HuH-7.5 (cell line): ENCODE measurements around the gene PITHD1.
"Not testable (repeated sequence)": the region's sequence is repeated elsewhere in the genome, so short reads cannot be mapped to it uniquely, and the experiment has no call there.

Source experiments
- DNase-seq: peaks from one replicate; pipeline ENCODE4 v3.0.0; 2011; ENCODE audit warnings: low spot score

The PITHD1 gene, protein sequence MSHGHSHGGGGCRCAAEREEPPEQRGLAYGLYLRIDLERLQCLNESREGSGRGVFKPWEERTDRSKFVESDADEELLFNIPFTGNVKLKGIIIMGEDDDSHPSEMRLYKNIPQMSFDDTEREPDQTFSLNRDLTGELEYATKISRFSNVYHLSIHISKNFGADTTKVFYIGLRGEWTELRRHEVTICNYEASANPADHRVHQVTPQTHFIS

DNA sequence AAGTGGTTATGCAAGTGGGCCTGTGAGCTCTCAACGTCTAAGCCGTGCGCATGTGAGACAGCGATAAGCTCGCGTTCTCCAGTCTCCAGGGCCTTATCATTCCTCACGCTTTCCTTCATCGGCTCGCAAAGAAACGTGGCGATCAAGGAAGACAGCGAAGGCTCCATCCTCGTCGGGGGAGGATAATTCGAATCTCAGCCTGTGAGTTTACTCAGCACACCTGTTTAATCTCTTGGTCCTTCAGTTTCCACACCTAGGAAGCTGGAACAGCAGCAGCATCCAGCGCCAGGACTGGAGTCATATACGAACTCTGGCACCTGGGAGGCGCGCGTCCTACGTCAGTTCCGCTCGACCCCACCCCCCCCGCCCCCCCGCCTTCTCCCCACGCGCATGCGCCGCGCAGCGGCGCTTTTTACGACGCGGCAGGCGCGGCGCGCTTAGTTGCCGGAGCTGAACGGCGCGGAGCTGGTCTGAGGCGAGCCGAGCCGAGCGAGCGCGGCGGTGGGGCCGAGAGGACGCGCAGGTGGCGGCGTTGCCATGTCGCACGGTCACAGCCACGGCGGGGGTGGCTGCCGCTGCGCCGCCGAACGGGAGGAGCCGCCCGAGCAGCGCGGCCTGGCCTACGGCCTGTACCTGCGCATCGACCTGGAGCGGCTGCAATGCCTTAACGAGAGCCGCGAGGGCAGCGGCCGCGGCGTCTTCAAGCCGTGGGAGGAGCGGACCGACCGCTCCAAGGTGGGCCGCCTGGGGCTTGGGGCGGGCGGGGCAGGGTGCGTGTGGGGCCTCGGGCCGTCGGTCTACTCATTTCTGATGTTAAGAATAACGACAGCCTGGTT, at the start of gene PITHD1:
TSS of gene PITHD1 (plus strand) at position 440 of the 836 bp plus-strand sequence. CDS start at position 538, 98 bp downstream.
- peak; percentile 85 for DNase-seq

DNA sequence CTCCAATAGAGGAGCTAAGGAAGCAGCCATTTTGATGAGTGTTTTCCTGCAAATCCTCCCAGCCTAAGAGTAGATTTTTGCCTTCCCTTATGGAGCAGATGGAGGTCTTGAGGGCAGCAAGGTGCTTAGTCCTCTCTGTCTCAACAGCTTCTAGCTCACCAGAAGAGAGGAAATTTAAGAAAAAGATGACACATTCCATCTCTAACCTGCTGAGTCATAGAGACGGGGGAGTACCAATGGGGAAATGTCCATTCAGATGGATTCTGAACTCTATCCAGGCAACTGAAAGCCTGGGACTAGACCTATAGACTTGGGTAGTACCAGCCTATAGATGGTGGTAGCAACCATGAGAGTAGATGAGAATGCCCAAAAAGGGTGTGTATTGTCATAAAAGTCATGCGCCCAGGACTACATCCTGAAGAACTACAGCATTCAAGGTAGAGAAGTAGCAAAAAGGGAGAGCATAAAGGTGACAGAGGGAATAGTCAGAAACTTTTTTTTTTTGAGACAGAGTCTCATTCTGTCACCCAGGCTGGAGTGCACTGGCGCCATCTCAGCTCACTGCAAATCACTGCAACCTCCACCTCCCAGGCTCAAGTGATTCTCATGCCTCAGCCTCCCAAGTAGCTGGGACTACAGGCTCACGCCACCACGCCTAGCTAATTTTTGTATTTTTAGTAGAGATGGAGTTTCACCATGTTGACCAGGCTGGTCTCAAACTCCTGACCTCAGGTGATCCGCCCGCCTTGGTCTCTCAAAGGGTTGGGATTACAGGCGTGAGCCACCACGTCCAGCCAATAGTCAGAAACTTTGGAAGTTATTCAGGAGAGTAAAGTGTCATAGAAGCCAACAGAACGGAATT, 45.6 kb upstream of the PITHD1 start:
- no peak for DNase-seq

DNA sequence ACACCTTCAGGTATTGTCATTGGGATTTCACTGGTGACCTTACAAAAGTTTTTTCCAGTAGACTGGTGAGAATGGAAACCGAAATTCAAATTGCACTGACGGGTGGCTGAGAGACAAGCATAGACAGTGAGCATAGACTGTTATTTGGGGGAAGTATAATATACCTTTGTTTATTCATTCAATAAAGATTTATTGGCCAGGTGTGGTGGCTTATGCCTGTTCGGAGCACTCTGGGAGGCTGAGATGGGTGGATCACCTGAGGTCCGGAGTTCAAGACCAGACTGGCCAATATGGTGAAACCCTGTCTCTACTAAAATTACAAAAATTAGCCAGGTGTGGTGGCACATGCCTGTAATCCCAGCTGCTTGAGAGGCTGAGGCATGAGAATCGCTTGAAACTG, 44.9 kb upstream of the PITHD1 start:
- not testable (repeated sequence) for DNase-seq

DNA sequence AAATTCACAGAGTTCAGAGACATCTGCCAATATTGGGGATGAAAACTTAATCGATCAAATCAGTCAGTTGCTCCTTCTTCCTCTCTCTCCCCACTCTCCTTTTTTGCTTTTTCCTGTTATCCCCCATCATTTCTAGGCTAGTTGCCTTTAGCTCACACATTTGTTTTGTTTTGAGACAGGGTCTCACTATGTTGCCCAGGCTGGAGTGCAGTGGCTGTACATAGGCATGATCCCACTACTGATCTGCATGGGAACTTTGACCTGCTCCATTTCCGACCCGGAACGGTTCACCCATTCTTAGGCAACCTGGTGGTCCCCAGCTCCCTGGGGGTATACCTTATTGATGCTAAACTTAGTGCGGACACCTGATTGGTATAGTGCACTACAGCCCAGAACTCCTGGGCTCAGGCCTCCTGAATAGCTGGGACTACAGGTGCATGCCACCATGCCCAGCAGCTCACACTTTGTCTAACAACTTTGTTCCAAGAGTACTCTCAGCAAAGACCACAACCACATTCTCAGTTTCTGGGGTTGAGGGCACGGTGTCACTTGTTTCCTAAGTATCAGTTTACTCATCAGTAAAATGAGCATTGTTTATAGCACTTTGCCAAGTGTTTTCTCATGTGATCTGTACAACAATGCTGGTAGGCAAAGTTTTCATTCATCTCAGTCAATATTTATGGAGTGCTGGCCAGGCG, 41.6 kb upstream of the PITHD1 start:
- no peak for DNase-seq

DNA sequence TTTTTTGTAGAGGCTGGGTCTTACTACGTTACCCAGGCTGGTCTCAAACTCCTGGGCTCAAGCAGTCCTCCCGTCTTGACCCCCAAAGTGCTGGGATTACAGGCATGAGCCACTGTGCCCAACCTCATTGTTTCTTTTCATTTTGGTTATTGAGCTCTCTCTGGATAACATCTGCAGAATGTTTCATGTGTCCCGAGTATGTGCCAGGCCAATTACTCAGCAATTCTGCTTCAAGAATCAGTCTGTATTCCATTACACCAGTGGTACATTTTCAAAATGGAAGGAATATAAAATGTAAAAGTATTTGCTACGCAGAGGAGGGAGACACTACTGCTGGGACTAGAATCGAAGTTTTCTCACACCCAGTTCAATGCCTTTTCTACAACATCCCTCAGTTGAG, 36.6 kb upstream of the PITHD1 start:
- DNase-seq: no peak

DNA sequence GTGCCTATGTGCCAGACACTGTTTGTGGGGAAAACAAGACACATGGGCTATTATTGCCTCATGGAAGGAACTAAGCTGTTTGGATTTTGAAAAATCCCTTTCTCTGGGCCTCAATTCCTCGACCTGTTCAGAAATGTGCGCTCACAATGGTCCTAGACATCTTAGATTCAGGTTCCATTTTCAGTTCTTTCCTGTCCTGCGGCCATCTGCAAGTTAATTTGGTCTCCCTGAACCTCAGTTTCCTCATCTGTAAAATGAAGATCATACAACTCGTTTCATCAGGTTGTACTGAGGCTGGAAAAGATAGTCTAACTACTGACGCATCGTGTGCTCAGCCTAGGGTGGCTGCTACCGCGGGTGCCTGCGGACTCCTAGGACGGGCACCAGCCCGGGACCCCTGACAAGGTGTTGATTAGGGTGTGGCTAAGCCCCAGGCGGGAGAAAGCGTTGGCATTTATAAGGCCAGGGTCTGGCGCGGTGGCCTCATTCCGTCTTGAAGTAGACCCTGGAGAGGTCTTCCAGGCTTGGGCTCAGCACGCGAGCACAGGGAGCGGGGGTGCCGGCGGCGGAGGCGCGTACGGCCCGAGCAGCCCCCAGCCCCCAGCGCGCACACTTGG, 35.4 kb upstream of the PITHD1 start:
- peak; percentile 38 for DNase-seq

DNA sequence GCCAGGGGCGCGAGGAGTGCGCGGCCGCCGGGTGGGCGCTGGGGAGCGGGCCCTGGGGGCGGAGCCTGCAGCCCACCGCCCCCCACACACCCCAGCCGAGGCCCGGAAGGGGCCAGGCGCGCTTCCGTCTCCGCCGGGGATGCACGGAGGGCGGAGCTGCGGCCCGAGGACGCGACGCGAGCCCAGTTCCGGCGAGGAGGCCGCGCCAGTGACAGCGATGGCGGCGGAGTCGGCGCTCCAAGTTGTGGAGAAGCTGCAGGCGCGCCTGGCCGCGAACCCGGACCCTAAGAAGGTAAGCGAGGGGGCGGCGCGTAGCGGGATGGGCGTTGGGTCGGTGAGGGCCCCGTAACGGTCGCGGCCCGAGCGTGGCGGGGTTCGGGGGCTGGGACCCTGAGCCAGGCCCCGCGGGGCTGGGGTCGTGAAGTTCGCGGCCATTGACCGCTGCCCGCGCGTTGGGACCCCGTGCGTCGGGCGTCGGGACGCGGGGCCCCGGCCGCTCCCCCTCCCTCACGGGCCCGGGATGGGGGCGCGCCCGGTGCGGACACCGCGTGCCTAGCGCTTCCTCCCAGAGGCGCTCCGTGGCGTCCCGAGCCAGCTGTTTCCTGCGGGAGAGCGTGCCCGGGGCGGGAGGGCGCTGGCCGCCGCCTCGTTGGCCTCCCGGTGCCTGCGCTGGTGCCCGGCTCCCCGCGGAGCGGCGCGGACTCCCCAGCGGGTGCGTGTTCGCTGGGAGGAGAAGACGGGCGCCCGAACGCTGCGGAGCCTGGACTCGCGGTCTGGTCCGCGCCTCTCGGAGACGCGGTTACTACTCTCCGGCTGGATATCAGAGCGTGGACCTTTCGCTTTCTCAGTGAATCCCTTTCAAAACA, 34.7 kb upstream of the PITHD1 start, which contains the start of gene ELOA:
TSS of gene ELOA (plus strand) at position 185 of the 866 bp plus-strand sequence. CDS start at position 218, 33 bp downstream.
- peak; percentile 78 for DNase-seq

DNA sequence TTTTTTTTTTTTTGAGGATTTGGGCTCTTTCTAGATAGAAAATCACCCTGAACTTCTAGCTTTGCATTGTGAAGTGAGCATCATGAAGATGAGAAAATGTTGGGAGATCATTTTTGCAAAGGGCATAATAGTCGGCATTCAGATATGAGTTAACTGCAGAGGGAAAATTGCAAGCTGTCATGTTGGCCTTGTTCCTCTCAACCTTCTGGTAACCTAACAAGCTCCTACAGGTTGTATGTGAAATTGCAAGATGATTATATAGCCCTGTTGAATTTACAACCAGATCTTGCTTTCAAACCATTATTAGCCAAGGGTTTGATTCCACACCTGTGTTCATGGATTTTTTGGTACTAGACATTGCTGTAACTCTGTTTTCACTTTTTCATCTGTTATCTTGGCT, 32.7 kb upstream of the PITHD1 start:
- DNase-seq: peak; percentile 67

DNA sequence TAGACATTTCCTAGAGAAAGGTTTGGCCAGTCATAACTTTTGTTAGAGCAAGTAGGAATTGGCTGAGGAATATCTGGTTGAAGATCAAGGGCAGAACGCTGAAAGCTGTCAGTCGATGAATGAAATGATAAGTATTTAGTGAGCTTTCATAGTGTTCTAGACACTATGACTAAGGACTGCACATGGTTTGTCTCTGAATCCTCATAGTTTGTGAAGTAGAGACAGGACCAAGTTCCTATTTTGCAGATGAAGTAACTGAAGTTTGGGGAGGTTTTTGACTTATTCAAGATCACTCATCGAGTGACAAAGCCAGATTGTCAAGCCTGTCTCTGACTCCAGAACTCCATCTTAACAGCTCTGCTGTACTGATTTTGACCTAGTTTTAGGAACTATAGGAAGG, 30.2 kb upstream of the PITHD1 start:
- no peak for DNase-seq

DNA sequence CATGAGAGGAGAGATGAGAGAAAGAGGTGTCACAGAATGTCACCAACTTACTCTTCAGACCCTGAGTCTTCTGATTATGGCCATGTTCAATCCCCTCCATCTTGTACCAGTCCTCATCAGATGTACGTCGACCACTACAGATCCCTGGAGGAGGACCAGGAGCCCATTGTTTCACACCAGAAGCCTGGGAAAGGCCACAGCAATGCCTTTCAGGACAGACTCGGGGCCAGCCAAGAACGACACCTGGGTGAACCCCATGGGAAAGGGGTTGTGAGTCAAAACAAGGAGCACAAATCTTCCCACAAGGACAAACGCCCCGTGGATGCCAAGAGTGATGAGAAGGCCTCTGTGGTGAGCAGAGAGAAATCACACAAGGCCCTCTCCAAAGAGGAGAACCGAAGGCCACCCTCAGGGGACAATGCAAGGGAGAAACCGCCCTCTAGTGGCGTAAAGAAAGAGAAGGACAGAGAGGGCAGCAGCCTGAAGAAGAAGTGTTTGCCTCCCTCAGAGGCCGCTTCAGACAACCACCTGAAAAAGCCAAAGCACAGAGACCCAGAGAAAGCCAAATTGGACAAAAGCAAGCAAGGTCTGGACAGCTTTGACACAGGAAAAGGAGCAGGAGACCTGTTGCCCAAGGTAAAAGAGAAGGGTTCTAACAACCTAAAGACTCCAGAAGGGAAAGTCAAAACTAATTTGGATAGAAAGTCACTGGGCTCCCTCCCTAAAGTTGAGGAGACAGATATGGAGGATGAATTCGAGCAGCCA, 27.0 kb upstream of the PITHD1 start:
- peak; percentile 69 for DNase-seq

DNA sequence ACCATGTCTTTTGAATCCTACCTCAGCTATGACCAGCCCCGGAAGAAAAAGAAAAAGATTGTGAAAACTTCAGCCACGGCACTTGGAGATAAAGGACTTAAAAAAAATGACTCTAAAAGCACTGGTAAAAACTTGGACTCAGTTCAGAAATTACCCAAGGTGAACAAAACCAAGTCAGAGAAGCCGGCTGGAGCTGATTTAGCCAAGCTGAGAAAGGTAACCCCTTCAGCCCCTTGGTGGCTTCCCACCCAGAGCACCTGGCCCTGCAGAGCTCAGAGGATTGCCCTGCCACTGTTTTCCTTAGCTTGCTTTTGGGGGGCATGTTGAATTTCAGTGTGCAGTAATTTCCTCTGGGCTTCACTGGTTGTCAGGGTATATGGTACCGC, 26.4 kb upstream of the PITHD1 start:
- DNase-seq: no peak

DNA sequence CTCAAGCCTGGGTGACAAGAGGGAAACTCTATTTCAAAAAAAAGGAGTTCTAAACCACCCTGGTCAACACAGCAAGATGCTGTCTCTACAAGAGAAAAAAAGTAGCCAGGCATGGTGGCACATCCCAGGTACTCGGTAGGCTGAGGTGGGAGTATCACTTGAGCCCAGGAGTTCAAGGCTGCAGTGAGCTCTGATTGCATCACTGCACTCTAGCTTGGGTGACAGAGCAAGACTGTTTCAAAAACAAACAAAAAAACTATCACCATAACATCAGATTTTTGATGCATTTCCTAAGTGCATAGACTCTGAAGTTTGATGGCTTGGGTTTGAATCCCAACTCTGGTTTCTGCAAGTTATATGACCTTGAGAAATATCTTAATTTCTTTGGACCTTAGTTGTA, 25.3 kb upstream of the PITHD1 start:
- DNase-seq: no peak

DNA sequence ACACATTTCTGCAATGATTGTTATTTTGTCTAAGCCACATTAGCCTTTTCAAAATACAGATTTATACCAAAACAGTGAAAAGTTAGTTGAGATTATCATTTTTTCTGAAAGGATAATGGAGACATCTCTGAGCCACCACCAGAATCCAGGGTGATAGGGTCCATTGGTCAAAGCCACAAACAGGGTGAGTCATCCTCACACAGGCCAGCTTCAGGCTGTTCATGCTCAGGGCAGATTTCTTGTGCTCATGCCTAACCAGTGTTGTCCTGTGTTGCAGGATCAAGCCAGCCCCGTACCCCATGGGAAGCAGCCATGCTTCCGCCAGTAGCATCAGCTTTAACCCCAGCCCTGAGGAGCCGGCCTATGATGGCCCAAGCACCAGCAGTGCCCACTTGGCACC, 21.5 kb upstream of the PITHD1 start:
- DNase-seq: no peak

DNA sequence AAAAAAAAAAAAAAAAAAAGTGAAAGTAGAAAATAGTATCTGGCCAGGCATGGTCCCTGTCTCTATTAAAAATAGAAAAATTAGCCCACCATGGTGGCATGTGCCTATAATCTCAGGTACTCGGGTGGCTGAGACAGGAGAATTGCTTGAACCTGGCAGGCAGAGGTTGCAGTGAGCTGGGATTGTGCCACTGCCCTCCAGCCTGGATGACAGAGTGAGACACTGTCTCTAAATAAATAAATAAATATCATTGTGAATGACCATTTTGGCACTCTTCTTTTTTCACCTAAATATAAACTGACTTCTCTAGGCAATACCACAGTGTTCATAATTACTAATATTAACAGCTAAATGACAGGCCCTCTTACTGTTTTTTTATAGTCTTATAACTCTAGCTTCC, 20.4 kb upstream of the PITHD1 start:
- no peak for DNase-seq

DNA sequence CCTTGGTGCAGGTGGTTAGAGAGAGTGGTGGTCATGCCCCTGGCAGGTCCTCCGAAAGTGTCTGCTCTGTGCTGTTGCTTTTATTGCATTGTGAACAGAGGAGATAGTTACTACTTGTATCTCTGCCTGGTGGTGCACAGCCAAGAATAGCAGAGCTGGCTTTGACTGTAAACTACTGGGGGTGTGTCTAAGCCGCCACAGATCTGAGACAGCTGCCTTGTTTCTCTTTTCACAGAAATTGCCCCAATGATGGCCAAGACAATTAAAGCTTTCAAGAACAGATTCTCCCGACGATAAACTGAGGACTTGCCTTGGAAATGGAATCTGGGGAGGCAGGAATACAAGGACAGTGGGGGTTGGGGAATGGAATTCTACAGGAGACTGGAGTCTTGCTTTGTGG, 18.9 kb upstream of the PITHD1 start:
- DNase-seq: no peak

DNA sequence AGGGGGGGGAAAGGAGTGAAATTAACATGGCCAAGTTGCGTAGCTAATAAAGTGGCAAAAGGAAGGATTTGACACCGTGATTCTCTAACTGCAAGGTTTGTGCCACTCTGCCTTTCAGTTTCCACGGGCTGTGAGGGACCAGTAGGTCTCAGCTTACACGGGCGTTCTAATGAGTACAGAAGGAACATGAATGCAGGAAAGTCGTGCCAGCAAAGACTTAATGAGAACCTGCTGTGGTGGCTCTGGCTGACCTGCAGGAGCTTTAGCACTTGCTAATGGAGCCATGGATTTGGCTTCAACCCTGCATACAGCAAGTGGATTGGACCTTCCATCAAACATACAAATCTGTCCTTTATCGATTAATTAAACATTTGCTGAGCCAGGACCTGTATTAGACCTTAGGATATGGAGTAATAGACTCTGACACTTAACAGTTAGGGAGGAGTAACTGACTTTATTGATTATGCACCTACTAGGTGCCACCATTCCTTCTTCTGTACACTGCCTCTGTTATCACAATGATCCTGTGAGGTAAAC, 15.1 kb upstream of the PITHD1 start:
- DNase-seq: no peak

DNA sequence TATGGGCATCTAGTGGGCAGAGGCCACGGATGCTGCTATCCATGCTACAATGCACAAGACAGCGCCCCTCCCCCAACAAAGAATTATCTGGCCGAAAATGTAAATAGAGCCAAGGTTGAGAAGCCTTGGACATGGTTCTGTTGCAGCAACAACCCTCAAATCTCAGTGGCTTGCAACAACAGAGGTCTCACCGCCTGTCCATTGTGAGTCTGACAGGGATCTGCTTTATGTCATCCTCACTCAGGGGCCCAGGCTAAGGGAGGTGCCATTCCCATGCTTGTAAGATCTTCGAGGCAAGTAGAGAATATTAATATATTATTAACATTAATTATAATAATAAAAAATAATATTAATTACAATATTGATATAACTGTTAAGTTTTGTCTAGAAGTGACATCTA, 9.5 kb upstream of the PITHD1 start:
- no peak for DNase-seq

DNA sequence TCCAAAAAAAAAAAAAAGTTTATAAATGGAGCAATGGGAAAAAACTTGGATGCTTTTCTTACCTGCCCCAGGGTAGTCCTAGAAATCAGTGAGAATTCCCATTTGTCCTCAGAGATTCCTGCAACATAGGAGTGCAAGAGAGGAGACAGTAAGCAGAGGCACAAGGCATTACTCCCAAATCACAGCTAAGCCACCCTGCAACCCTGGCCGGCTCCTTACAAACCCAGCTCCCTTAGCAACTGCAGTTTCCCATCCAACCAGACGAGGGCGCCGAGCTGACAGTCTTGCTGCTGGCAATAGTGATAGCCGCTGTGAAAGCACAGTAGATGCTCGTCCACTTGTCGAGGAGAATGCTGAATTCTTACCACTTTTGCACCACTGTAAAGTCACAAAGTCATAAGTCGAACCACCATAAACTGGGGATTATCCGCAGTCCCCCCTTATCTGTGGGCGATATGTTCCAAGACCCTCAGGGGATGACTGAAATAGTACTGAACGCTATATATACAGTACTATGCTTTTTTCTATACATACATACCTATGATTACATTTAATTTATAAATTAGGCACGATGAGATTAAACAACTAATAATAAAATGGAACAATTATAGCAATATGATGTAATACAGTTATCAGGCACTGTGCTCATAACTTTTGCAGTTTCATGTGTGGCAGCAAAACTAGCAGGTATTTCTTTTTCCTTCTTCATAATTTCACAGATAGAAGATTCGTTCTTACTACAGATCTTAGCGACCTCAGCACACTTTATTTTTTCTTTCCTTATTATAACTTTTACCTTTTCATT, 6.0 kb upstream of the PITHD1 start:
- DNase-seq: peak; percentile 47

DNA sequence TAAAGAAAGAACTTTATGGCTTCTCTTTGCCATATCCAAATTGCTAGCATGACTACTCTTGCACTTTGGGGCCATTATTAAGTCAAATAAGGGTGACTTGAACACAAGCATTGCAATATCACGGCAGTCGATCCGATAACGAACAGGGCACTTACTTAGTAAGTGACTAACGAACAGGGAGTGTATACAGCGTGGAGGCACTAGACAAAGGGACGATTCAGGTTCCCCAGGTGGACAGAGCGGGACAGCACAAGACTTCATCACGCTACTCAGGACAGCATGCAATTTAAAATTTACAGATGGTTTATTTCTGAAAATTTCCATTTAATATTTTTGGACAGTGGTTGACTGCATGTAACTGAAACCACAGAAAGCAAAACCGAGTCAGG, 5.4 kb upstream of the PITHD1 start:
- DNase-seq: no peak
